Lower leg skin (tissue), 3 donors: Measurements from ENCODE around the gene ZNF684.

Experiments
- CTCF ChIP-seq, 3 donors: fragments of 450-650 bp; IDR thresholded peaks; one replicate each; pipeline ENCODE4 v1.5.1; 2016; ENCODE audit warnings: antibody characterized with exemption in 3 of 3, mild to moderate bottlenecking in 3 of 3, moderate library complexity in 2 of 3
- POLR2A ChIP-seq, 2 donors: fragments of 450-650 bp; IDR thresholded peaks; one replicate each; pipeline ENCODE4 v1.6.1; 2016 to 2017; ENCODE audit warnings: antibody characterized with exemption in 2 of 2, mild to moderate bottlenecking in 1 of 2, moderate library complexity in 1 of 2

GRCh38 chr1:40519517-40519916 is 11.9 kb upstream of the ZNF684 start:
- TF ChIP-seq CTCF (IDR thresholded peaks at IDR 0.05), result no peak
- TF ChIP-seq POLR2A (IDR thresholded peaks at IDR 0.05), result no peak
